ENCODE results near the gene ZEB2. TPM values are rescaled to one million over a fixed set of nuclear protein-coding genes. Genes with fewer than 3 reads are reported as not detected.
A peak's percentile ranks its signal among the peaks of the same experiment; 100 is the strongest.

ZEB2 gene
- total and polyA plus RNA-seq, 2 of the 8 experiments (the other 6 are each of a cell fraction or from before 2014, with no cell fraction given) = 0.38 TPM; not detected in 1

DNA sequence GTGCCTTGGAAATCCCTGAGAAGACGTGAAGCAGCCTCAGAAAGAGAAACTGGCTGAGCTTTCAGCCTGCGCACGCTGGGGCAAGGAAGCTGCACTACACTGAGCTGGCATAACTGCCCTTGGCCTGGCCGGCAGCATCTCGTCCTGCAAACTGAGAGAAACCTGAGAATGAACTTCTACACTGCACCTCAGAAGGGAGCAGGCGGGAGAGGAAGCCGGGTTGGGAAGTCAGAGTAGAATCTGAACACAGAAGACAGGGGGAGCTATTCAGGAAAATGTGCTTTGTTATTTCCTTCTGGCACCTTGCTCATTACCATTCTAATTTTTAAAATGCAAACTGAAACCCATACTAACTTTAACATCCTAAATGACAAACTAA is 70.9 kb downstream of the ZEB2 start (continued):
- peak; percentile 41 to 57 for TF ChIP-seq RAD21 (IDR thresholded peaks at IDR 0.05 in 1 of 2, conservative IDR thresholded peaks at IDR 0.05 in 1 of 2; ENCODE audit: low read depth in 2 of 2, low read length in 2 of 2)
- TF ChIP-seq KDM5A (IDR thresholded peaks at IDR 0.05; ENCODE audit: low read length) = no peak
